GM10266 (cell line): ENCODE data around the gene CAMK1G.

ENCODE experiments used
- DNase-seq: peaks from one replicate; pipeline ENCODE4 v3.0.0; 2012; ENCODE audit errors: extremely low spot score
- CTCF ChIP-seq: IDR thresholded peaks from 2 replicates; pipeline ENCODE4 v1.5.1; 2012; ENCODE audit warnings: mild to moderate bottlenecking, low read depth; ENCODE audit not compliant: control insufficient read depth, insufficient read depth; ENCODE audit errors: missing control alignments

The CAMK1G gene

DNA sequence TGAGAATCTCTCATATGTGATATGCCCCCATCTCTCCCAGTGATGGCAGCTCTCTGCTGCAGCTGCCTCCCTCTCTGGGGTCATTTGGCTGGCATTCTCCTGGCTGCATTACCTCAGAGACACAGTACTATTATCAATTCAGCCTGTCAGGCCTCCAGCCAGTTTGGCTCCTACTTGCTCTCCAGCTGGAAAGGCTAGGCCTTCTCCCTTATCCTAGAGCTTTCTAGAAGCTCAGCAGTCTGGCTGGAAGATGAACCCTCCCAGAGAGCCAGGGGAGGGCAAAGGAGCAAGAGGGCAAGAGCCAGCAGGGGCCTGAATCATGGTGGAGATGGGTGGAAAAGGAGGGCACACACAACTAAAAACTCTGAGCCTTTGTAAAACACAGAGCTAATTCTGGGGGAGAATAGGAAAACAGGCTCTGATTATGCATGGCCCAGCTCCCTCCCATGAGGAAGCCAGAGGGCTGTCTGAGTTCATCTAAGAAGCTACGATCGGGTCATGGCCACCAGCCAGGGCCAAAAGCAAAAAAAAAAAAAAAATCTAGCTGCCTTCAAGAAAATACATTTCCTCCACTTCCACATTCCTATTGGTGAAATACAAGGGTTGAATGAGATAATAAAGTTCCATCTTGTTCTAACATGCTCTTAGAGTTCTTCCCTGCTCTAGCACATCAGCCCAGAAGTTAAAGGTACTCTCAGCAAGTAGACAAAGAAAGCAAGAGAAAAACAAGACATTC is 59.9 kb downstream of the CAMK1G start:
- DNase-seq, result no peak
- TF ChIP-seq CTCF, result no peak

DNA sequence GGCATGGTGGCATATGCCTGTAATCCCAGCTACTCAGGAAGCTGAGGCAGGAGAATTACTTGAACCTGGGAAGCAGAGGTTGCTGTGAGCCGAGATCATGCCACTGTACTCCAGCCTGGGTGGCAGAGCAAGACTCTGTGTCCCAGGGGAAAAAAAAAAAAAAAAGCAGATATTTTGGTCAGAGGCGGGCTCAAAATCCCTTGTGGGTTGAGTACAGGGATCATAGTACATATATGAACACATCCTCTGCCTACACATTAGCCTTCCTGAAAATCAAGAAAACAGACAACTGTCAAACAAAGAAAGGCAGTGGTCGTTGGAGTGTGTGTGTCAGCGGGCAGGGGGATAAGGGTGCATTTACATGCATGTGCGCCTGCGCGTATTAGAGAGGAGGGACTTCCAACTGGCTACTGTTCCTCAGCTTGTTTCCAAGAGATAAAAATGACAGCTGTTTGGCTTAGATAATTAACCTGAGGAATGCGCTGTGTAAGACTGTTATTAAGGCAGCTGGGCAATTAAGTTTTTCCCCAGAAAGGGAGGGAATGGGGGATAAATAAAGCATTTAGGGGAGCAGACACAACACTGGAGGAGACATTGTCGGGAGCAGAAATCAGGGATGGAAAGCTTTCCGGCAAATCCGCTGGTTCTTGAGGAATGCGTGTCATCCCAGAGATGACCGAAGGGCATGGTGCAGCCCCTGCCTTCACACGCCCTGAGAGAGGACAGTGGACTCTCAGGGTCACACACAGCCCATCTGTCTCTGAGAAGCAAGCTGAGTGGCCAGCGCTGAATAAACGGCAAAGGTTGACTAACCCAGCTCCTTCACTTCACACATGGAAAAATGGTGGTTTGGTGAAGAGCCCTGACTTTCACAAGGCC is 62.3 kb downstream of the CAMK1G start:
- no peak for TF ChIP-seq CTCF
- DNase-seq, result no peak

GRCh38 chr1:209646558-209646957 is 63.0 kb downstream of the CAMK1G start:
- no peak for DNase-seq
- no peak for TF ChIP-seq CTCF

DNA sequence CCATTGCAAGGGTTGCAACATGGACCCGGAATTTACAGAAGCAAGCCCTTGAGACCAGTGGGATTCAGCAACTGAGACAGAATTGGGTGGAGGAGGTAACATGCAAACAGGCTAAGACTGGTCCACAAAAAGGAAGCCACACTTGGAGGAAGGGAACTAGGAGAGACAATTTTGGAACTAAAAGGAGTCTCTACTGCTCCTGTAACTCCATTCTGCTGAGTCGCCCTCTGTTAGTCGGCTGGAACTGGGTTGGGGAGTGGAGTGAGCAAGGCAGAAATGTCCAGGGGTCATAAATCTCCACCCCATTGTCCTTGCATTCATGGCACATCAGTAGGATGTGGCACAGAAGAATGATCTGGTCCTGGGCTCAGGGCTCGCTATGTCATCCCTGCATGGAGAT is 63.6 kb downstream of the CAMK1G start:
- no peak for TF ChIP-seq CTCF
- DNase-seq, result no peak

GRCh38 chr1:209648346-209648745 is 64.8 kb downstream of the CAMK1G start:
- no peak for TF ChIP-seq CTCF

GRCh38 chr1:209648931-209649776 is 65.6 kb downstream of the CAMK1G start:
- DNase-seq, result no peak
- TF ChIP-seq CTCF, result no peak

More at GRCh38 chr1:209648346-209648745, 64.8 kb downstream of the CAMK1G start:
- no peak for DNase-seq

DNA sequence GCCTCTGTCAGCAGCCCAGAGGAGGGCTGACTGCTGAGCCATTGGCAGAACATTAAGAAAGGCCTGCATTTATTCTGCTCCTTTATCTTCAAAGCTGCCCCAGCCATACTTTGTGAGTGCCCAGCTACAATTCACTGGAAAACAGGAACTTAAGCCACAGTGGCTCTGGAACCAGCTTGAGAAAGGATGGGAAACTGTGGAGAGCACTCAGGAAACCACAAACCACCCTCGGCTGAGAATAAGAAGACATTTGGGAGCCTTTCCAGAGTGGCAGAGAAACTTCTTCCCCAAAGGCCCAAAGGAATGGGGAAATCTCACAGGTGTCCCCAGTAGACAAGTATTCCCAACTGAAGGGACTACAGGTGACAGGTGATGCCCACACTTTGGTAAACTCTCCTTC is 66.9 kb downstream of the CAMK1G start:
- DNase-seq, result no peak
- no peak for TF ChIP-seq CTCF
